Upper lobe of left lung (tissue), 6 donors: Measurements from ENCODE around the gene IL16. TPM values are rescaled to one million over a fixed set of nuclear protein-coding genes. Genes with fewer than 3 reads are reported as not detected.
A peak's percentile ranks its signal among the peaks of the same experiment; 100 is the strongest.

Experiments
- ATAC-seq, 2 donors: fragments of 200-7000 bp; cut with Tn5 transposase; one replicate each; pipeline ENCODE4 v1.9.1; 2022; ENCODE audit warnings: mild to moderate bottlenecking in 2 of 2, moderate library complexity in 2 of 2; ENCODE audit not compliant: low FRiP score in 2 of 2
- DNase-seq, 2 donors: peaks; one replicate each; pipeline ENCODE4 v3.0.0-alpha.2; 2019 to 2020
- H3K27ac ChIP-seq, 4 donors: fragments of 200-600 bp; sonication (generic); one replicate each; pipeline ENCODE4 v1.5.1; 2016 to 2019
- H3K27me3 ChIP-seq, 4 donors: fragments of 200-600 bp; sonication (generic); one replicate each; pipeline ENCODE4 v1.5.1; 2017 to 2019
- H3K36me3 ChIP-seq, 4 donors: fragments of 200-600 bp; sonication (generic); one replicate each; pipeline ENCODE4 v1.5.1; 2016 to 2019
- H3K4me1 ChIP-seq, 4 donors: fragments of 200-600 bp; sonication (generic); one replicate each; pipeline ENCODE4 v1.5.1; 2018 to 2019
- H3K4me3 ChIP-seq, 4 donors: fragments of 200-600 bp; sonication (generic); one replicate each; pipeline ENCODE4 v1.5.1; 2017 to 2019; ENCODE audit warnings: mild to moderate bottlenecking in 2 of 4, moderate library complexity in 1 of 4
- H3K9me3 ChIP-seq, 4 donors: fragments of 200-600 bp; sonication (generic); one replicate each; pipeline ENCODE4 v1.5.1; 2018 to 2019
- EP300 ChIP-seq, 4 donors: sonication (generic); formaldehyde crosslinking; IDR thresholded peaks; one replicate each; pipeline ENCODE4 v1.5.1; 2017; ENCODE audit warnings: antibody characterized with exemption in 4 of 4, control low read depth in 2 of 4
- POLR2A ChIP-seq, 4 donors: fragments of 450-650 bp; IDR thresholded peaks; one replicate each; pipeline ENCODE4 v1.5.1; 2016 to 2017; ENCODE audit warnings: antibody characterized with exemption in 4 of 4, mild to moderate bottlenecking in 2 of 4
- POLR2AphosphoS5 ChIP-seq, 2 donors: sonication (generic); formaldehyde crosslinking; IDR thresholded peaks; one replicate each; pipeline ENCODE4 v1.5.1; 2017; ENCODE audit warnings: antibody characterized with exemption in 2 of 2
- WGBS, 2 donors: methylation state at CpG; one replicate each; pipeline ENCODE4 v1.1.5; 2017 to 2018; 5-methylcytosine and 5-hydroxymethylcytosine counted together
- total RNA-seq, 6 donors: library from RNA; depleted of rRNA in 4 of 6; stranded (reverse); fragments of >200 nt in 4 of 6; gene quantifications; one replicate each; pipeline versions ENCODE4 v1.1.0 to v1.2.1, GENCODE V29; 2016 to 2021
- TF ChIP-seq, protein P1 (sequence below), 6 experiments: fragments of 450-650 bp in 4 of 6; fragments of 200-600 bp in 2 of 6; sonication (generic) in 2 of 6; IDR thresholded peaks; one replicate each; pipeline ENCODE4 v1.5.1; 2016 to 2019; ENCODE audit warnings: antibody characterized with exemption in 6 of 6
- donor health status: DM: no; HTN: no; CAD: no; lungs with moderate emphysema.
- donor health status: DM: no; HTN: yes; CAD: no; lungs with severe emphysema.

The IL16 gene
- total RNA-seq, 6 donors from 2014 or later = 18.9 to 102 (median 31.8) TPM

GRCh38 chr15:81255315-81255957, 58.8 kb downstream of the IL16 start:
- Histone ChIP-seq H3K27ac (peak overlapping the region in 1 of 4 donors; percentile 4), H3K4me3 (no peak overlapping the region), H3K9me3 (no peaks in the 10 kb centered on the region), H3K27me3 (no peaks in the 10 kb centered on the region), H3K4me1 (no peaks in the 10 kb centered on the region), H3K36me3 (no peaks in the 10 kb centered on the region)
- WGBS, 2 donors = 74 to 83% methylated on average over 4 to 5 of the region's 5 CpGs
- TF ChIP-seq POLR2A (IDR thresholded peaks at IDR 0.05) = no peak
- TF ChIP-seq EP300 (IDR thresholded peaks at IDR 0.05) = no peak
- no peak for TF ChIP-seq POLR2AphosphoS5 (IDR thresholded peaks at IDR 0.05)
- TF ChIP-seq, protein P1, sequence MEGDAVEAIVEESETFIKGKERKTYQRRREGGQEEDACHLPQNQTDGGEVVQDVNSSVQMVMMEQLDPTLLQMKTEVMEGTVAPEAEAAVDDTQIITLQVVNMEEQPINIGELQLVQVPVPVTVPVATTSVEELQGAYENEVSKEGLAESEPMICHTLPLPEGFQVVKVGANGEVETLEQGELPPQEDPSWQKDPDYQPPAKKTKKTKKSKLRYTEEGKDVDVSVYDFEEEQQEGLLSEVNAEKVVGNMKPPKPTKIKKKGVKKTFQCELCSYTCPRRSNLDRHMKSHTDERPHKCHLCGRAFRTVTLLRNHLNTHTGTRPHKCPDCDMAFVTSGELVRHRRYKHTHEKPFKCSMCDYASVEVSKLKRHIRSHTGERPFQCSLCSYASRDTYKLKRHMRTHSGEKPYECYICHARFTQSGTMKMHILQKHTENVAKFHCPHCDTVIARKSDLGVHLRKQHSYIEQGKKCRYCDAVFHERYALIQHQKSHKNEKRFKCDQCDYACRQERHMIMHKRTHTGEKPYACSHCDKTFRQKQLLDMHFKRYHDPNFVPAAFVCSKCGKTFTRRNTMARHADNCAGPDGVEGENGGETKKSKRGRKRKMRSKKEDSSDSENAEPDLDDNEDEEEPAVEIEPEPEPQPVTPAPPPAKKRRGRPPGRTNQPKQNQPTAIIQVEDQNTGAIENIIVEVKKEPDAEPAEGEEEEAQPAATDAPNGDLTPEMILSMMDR (IDR thresholded peaks at IDR 0.05) = no peak
- ATAC-seq = no peak
- no peak for DNase-seq

GRCh38 chr15:81255958-81256320, 59.3 kb downstream of the IL16 start:
- H3K9me3 ChIP-seq = no peaks in the 10 kb centered on the region
- TF ChIP-seq POLR2AphosphoS5 (IDR thresholded peaks at IDR 0.05) (no peak), EP300 (IDR thresholded peaks at IDR 0.05) (no peak), POLR2A (IDR thresholded peaks at IDR 0.05) (no peak)
- TF ChIP-seq, protein P1 (IDR thresholded peaks at IDR 0.05) = no peak
- no peaks in the 10 kb centered on the region for H3K27me3 ChIP-seq
- no peaks in the 10 kb centered on the region for H3K4me1 ChIP-seq
- no peaks in the 10 kb centered on the region for H3K36me3 ChIP-seq
- DNase-seq (no peak), ATAC-seq (no peak)
- no peak overlapping the region for H3K27ac ChIP-seq
- H3K4me3 ChIP-seq = no peak overlapping the region

GRCh38 chr15:81256916-81257315, 60.2 kb downstream of the IL16 start:
- no peak for DNase-seq
- Histone ChIP-seq H3K27me3 (no peaks in the 10 kb centered on the region), H3K4me3 (no peak overlapping the region), H3K36me3 (no peaks in the 10 kb centered on the region), H3K9me3 (no peaks in the 10 kb centered on the region), H3K27ac (no peak overlapping the region), H3K4me1 (no peaks in the 10 kb centered on the region)
- TF ChIP-seq EP300 (IDR thresholded peaks at IDR 0.05) (no peak), POLR2A (IDR thresholded peaks at IDR 0.05) (no peak)
- TF ChIP-seq, protein P1 (IDR thresholded peaks at IDR 0.05) = peak in 3 of 6 experiments; percentile 35 to 48 (median 38)
- peak in 1 of 2 donors; percentile 71 for ATAC-seq
- 53 to 65% methylated on average over 1 of the region's 1 CpG for WGBS, 2 donors

- Histone ChIP-seq H3K27ac (no peak overlapping the region), H3K4me3 (no peak overlapping the region), H3K27me3 (no peaks in the 10 kb centered on the region), H3K36me3 (no peaks in the 10 kb centered on the region), H3K9me3 (no peaks in the 10 kb centered on the region), H3K4me1 (no peaks in the 10 kb centered on the region)
- 35 to 47% methylated on average over 2 of the region's 2 CpGs for WGBS, 2 donors
- DNase-seq (no peak), ATAC-seq (no peak)
- TF ChIP-seq POLR2AphosphoS5 (IDR thresholded peaks at IDR 0.05) = no peak
- no peak for TF ChIP-seq POLR2A (IDR thresholded peaks at IDR 0.05)
- TF ChIP-seq, protein P1 (IDR thresholded peaks at IDR 0.05) = no peak
- no peak for TF ChIP-seq EP300 (IDR thresholded peaks at IDR 0.05)
Measured at GRCh38 chr15:81257435-81257834, 60.8 kb downstream of the IL16 start.

DNA sequence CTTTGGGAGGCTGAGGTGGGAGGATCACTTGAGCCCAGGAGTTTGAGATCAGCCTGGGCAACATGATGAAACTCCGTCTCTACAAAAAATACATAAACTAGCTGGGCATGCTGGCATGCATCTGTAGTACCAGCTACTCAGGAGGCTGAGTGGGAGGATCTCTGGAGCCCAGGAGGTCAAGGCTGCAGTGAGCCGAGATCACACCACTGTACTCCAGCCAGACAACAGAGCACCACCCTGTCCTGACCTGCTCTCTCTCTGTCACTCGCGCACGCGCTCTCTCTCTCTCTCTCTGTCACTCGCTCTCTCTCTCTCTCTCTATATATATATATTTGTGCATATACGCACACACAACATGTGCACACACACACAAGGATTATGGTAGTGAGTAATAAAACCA, 61.8 kb downstream of the IL16 start:
- Histone ChIP-seq H3K9me3 (no peaks in the 10 kb centered on the region), H3K27me3 (no peaks in the 10 kb centered on the region), H3K4me1 (peaks cover 0 to 2% (median 0%) of the 10 kb centered on the region in 4 donors), H3K36me3 (no peaks in the 10 kb centered on the region), H3K27ac (no peak overlapping the region), H3K4me3 (no peak overlapping the region)
- TF ChIP-seq POLR2AphosphoS5 (IDR thresholded peaks at IDR 0.05) (no peak), POLR2A (IDR thresholded peaks at IDR 0.05) (no peak), EP300 (IDR thresholded peaks at IDR 0.05) (no peak)
- TF ChIP-seq, protein P1 (IDR thresholded peaks at IDR 0.05) = no peak
- no peak for ATAC-seq
- no peak for DNase-seq
- 85 to 89% methylated on average over 8 of the region's 8 CpGs for WGBS, 2 donors
